Activated CD4-positive, alpha-beta T cell treated with anti-CD3 and anti-CD28 coated beads, Interleukin-2, Interleukin-4, amounts not matched to agents 100 ng/mL and 50 ng/mL, durations not matched to agents 16 hours and 8 hours (primary cell): ENCODE data around the gene GFRA1.

Experiments
- DNase-seq: peaks from one replicate; pipeline ENCODE4 v3.0.0-alpha.2; 2020; ENCODE audit warnings: low spot score

The GFRA1 gene

DNA sequence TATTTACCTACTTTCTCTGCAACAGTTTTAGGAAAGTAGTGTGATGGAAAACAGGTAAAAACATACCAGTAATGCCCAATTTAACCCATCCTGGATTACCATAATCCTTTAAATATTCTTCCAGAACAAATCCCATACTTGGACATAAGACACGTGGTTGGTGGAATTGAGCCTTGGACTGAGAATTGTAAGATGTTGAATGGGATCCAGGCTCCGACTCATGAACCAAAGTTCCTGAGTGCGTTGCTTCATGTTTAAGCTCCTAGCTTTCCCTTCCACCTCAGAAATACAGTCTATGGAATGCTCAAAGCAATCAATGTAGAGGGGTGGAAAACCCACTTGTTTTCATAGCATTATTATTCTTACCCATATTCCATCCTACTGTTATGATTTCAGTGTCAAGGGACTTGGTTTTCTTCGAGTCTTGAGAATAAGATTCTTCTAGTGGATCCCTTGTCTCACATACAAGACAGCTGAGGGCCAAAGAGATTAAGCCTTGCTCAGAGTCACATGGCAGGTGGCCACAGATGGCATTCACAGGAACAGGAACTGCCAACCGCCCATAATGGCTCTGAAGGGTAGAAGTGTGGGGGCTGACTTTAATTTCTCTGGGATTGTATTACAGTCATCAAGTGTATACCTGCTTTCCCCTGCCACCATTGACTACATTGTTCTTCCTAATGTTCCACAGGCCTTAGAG lies 171.2 kb downstream of the GFRA1 start:
- no peak for DNase-seq

GRCh38 chr10:116100984-116101383 lies 172.0 kb downstream of the GFRA1 start:
- DNase-seq, result no peak

- no peak for DNase-seq
Measured at GRCh38 chr10:116099023-116099420, 174.0 kb downstream of the GFRA1 start.

- DNase-seq, result no peak
Measured at GRCh38 chr10:116098411-116099022, 174.5 kb downstream of the GFRA1 start.

GRCh38 chr10:116097239-116097784 lies 175.7 kb downstream of the GFRA1 start:
- DNase-seq, result no peak

DNA sequence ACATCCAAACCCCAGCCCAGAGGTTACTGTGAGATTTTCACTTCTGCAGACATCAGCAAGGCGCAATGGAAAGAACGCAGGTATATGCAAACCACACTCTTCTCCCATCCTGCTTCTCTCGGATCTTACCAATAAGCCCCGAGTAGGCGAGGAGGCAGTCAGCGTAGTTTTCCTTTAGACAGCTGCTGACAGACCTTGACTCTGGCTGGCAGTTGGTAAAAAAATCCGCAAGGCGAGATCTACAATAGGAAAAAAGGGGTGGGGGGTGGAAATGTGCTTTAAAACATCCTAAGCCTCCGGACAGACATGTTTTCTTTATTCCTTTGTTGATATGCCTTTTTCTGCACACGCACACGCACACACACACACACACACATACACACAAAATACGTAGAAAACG lies 176.5 kb downstream of the GFRA1 start:
- DNase-seq, result no peak

DNA sequence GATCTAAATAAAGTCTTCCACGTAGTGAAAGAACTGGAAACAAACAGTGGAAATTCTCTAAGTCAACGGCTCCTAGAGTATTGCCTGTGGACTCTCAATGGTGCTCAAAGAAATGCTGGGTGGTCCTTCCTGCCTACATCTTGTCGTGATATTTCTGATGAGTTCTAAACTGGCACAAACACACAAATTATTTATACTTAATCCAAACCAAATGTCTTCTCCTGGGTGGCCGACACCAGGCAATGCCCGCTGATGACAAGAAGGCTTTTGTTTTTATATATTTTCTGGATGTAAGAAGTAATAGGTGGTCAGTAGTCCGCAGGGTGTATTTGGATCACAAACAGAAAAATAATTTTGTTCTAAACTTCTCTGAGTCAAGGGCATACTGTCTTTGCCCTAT lies 178.7 kb downstream of the GFRA1 start:
- no peak for DNase-seq

DNA sequence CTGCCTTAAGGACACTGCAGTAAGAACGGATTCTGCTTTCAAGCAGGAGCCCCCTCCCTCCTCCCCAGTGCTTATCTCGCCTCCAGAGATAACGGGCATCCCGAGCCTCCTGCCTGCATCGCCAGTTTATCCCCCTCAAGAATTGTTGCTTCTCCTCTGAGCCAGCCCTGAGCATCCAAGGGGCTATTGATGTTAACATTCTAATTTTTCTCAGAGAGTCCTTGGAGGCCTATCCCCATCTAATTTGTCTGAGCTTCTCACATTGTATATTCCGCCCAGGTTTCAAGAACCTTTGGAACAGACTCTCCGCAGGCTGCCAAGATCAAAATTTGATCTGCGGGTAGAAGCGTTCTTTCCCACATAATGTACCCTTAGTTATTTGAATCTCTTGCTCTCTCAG lies 180.0 kb downstream of the GFRA1 start:
- no peak for DNase-seq

DNA sequence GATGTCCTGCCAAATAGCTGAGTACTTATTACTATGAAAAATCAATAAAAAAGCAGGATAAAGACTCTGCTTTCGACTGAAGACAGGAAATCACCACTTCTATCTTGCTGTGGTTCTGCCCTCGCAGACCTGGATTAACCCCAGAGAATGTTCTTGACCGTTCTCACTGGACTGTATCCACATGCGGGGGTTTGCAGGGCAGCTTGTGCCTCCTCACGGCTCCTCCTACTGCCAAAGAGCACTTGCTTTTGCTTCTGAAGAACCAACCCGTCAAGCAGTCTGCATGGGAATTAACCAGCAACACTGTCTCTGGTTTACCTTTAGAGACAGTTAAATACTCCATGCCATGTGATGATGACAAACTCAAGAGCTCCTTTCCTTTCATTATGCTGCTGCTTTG lies 184.0 kb downstream of the GFRA1 start:
- no peak for DNase-seq

GRCh38 chr10:116085323-116085722 lies 187.7 kb downstream of the GFRA1 start:
- DNase-seq, result no peak

- no peak for DNase-seq
Measured at GRCh38 chr10:116084161-116084560, 188.8 kb downstream of the GFRA1 start.

DNA sequence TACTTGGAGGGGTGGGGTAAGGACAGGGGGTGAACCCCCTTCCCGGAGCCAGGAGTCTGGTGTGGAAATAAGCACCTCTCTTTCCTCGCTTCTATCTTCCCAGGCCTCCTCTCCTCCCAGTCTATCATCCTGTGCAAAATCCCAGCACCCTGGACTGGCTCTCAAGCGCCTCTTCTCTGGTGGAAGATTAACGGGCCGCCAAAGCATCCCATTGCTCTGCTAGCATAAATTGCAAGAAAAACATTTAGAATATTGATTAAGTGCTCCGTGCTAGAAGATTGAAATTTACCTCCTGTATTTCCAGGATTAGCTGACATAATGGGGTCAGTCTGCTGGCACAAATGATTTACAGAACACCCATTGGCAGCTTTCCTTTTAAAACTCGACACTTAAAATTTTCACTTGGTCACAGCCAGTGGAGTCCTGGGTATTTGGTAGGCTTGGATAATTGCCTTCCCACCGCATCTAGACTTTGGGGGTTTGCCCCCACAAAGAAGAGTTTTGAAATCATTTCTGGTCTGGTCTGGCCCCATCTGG lies 189.7 kb downstream of the GFRA1 start:
- no peak for DNase-seq

GRCh38 chr10:116082762-116083161 lies 190.2 kb downstream of the GFRA1 start:
- DNase-seq, result no peak

GRCh38 chr10:116082206-116082605 lies 190.8 kb downstream of the GFRA1 start:
- DNase-seq, result no peak

- DNase-seq, result no peak
Measured at GRCh38 chr10:116080553-116080952, 192.5 kb downstream of the GFRA1 start.

DNA sequence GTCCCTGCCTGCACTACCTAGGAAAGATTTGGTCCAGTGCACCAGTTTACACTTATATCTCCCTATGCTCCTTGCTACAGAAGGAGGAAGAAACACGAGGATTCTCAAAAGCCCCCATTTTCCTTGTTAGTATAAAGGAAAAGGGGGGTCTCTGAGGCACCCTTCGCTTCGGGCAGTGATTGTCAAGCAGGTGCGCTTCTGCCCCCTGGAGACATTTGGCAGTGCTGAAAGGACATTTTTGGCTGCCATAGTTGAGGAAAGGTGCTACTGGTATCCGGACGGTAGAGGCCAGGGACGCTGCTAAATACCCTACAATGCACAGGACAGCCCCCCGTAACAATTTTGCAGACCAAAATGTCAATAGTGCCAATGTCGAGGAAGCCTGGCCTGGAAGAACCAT lies 193.7 kb downstream of the GFRA1 start:
- DNase-seq, result no peak

- no peak for DNase-seq
Measured at GRCh38 chr10:116076621-116077020, 196.4 kb downstream of the GFRA1 start.

DNA sequence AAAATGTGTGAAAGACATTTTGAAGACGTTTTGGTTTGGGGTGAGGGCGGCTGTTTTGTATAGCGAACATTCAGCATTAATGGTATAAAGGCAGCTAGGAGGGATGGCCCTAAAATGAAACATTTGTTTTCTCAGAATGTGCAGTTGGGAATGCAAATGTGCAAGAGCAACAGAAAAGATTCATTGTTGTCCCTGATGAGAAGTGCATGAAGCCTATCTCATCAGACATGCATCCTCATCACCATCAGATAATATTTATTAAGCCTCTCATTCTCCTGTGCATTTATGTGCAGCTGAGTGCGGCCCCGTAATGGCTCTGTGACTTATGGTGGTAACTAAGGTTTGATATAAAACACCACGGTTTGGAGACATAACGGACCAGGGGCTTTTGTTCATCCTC lies 199.5 kb downstream of the GFRA1 start:
- DNase-seq, result no peak

DNA sequence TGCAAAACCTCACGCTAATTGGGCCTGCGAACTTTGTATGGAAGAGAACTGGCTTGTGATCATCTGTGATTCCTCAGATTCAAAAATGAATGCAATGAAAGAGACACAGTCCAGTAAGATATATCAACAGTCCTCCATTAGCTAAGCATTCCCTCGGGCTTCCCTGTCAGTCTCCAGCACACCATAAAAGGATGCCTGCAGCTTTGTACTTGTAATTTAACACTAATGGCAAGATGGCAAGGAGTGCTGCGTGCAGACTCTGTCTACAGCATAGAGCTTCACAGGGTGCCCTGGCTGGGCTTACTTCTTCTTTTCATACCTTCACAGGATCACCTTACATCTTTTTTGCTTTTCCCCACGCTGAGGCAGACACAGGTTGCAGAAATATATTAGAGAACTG lies 200.0 kb downstream of the GFRA1 start:
- no peak for DNase-seq

DNA sequence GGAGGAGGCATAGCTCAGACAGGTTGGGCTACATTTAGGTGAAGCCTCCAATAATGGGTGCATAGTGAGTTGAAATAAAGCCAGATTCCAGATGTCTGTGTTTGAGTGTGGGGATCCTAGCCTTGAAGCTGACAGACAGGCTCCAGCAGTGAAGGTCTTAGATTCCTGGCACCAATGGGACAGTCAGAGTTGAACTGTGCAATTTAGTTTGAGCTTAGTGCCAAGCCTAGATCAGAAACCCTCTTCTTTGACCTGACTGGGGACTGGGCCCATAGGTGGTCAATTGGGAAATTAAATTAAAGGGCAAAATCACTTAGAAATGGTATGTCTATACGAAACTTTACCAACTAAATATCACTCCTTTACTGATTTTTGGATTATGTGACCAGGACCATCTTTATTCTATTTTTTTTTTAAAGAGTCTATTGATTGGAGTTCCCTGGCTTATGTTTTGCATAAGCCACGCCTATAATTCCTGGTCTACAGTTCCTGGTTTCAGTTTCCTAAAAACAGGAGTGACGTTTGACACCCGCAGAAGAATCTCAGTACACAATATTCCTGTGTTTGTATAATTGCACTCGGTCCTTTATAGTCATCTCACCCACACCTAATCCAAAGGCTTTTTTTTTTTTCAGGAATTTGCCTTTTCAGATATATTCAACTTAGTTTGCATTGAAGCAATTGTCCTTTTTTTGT lies 201.4 kb downstream of the GFRA1 start:
- DNase-seq, result no peak

- DNase-seq, result no peak
Measured at GRCh38 chr10:116070743-116071320, 202.2 kb downstream of the GFRA1 start.

- DNase-seq, result no peak
Measured at GRCh38 chr10:116069856-116070255, 203.2 kb downstream of the GFRA1 start.

- no peak for DNase-seq
Measured at GRCh38 chr10:116067825-116068224, 205.2 kb downstream of the GFRA1 start.
